Right cardiac atrium (tissue), 5 donors: ENCODE measurements around the gene BLOC1S5. TPM values are rescaled to one million over a fixed set of nuclear protein-coding genes. Genes with fewer than 3 reads are reported as not detected.
"Not testable (repeated sequence)": the region's sequence is repeated elsewhere in the genome, so short reads cannot be mapped to it uniquely, and the experiment has no call there.

Experiments
- ATAC-seq, 2 donors: fragments of 200-7000 bp; cut with Tn5 transposase; one replicate each; pipeline versions ENCODE4 v1.8.0 to v1.9.1; 2020; ENCODE audit warnings: moderate library complexity in 2 of 2, mild to moderate bottlenecking in 1 of 2
- DNase-seq, 3 donors: peaks; one replicate each; pipeline ENCODE4 v3.0.0-alpha.2; 2020
- H3K27ac ChIP-seq: one replicate; pipeline ENCODE4 v1.5.1; 2013; ENCODE audit warnings: mild to moderate bottlenecking, low read length, control low read depth, moderate library complexity
- H3K27me3 ChIP-seq: one replicate; pipeline ENCODE4 v1.6.1; 2013; ENCODE audit not compliant: control insufficient read depth, insufficient read depth
- H3K4me1 ChIP-seq: one replicate; pipeline ENCODE4 v1.6.1; 2013; ENCODE audit warnings: low read length; ENCODE audit not compliant: control insufficient read depth, insufficient read depth
- H3K4me3 ChIP-seq: one replicate; pipeline ENCODE4 v1.5.1; 2013; ENCODE audit warnings: low read length, control low read depth
- H3K9me3 ChIP-seq: one replicate; pipeline ENCODE4 v1.6.1; 2013; ENCODE audit warnings: low read length; ENCODE audit not compliant: control insufficient read depth
- WGBS: extraction: QIAGEN DNeasy Blood & Tissue Kit; methylation state at CpG from one replicate; pipeline ENCODE4 v1.1.7; 2013; 5-methylcytosine and 5-hydroxymethylcytosine counted together
- intact Hi-C, 4 donors: fragments of 100-400 bp; cut with DNase I; formaldehyde crosslinking; loops; one replicate each; pipeline versions ENCODE4 v1.11.0 to v1.14.0; 2022 to 2023
- polyA plus RNA-seq: library from polyadenylated mRNA; stranded (reverse); fragments of 200-250 nt; gene quantifications from one replicate; pipeline ENCODE4 v1.2.3, GENCODE V29; 2013
- total RNA-seq, 4 donors: library from RNA; stranded (reverse); fragmentation: NEBNext Ultra II Directional; extraction: Animal tissue kit (Norgen Biotek cat#: 25700); gene quantifications; one replicate each; pipeline ENCODE4 v1.2.1, GENCODE V29; 2021
- donor health status: healthy with polysubstance abuse.
- donor health status: DM: no; HTN: yes; CAD: no.
- donor health status: DM: no; HTN: no; CAD: no.
- donor health status: DM: no; HTN: yes; CAD: no; lungs with severe emphysema.
- donor health status: DM: yes; HTN: yes; CAD: no.

BLOC1S5 gene
- total and polyA plus RNA-seq, 5 donors: 6.1 to 10.9 (median 8.8) TPM

DNA sequence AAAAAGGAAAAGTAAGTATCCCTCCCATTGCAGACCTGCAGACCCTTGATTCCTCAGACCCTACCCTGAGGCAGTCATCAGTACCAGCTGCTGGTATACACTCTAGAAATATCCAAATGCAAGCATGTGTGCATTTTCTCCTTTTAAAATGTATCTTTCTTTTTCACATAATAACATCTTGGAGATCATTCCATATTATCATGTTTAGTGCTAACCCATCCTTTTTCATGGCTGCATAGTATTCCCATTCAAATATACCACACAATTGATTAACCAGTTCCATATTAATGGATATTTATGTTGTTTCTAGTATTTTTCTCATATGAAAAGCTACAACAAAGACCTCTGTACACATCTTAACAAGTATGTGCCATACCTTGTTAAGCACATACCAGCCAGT lies 70.8 kb downstream of the BLOC1S5 start:
- Histone ChIP-seq H3K4me1 (peaks cover 9% of the 10 kb centered on the region), H3K27me3 (no peaks in the 10 kb centered on the region), H3K9me3 (no peaks in the 10 kb centered on the region), H3K4me3 (no peak overlapping the region), H3K27ac (no peak overlapping the region)
- DNase-seq: no peak
- intact Hi-C loops: loop anchor here in 1 of 4 donors (5.0 kb wide), 1 partner anchor 271 kb away; no protein-coding TSS in a partner anchor
- no peak for ATAC-seq

DNA sequence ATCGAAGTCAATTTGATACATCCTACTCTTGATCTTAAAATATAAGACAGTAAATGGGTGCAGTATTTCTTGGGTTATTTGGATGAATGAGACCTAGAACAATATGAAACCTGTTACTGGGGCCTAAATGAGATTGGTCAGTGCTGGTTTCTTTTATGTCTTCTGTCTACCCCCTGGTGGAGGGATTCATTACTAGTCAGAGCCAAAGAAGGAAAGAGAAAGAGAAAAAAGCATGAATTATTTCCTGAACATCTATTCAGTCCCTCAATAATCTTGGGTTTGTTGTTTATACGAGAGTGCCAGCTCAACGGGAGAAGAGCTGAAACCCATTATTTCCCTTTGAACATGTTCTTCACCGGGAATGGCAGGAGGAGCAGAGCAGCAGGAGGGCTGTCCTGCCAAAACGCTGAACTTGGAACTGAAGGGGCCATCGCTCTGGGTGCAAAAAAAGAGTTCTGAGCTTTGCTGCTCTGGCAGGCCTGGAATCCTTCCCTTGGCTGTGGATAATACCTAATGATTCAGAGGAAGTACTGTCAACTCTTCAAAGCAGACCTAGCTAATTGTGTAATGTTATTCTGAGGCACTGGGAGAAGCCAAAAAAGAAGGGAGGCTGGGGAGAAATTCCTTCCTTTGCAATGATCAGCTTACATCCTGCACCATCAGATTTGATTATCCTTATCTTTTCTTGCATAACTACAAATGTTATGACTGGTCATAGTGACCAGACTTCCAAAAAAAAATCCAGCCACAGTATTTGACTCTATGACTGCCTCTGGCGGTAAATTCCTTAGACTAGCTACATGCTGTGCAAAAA lies 72.0 kb downstream of the BLOC1S5 start:
- H3K9me3 ChIP-seq: no peaks in the 10 kb centered on the region
- peak overlapping the region; percentile 64 for H3K27ac ChIP-seq
- H3K4me3 ChIP-seq: no peak overlapping the region
- intact Hi-C loops: loop anchor here in 1 of 4 donors (5.0 kb wide), 1 partner anchor 270 kb away; no protein-coding TSS in a partner anchor
- H3K4me1 ChIP-seq: peaks cover 9% of the 10 kb centered on the region
- DNase-seq (peak in 2 of 3 donors; percentile 61 to 68), ATAC-seq (peak; percentile 84 to 93)
- 27% methylated on average over 7 of the region's 7 CpGs for WGBS
- H3K27me3 ChIP-seq: no peaks in the 10 kb centered on the region

DNA sequence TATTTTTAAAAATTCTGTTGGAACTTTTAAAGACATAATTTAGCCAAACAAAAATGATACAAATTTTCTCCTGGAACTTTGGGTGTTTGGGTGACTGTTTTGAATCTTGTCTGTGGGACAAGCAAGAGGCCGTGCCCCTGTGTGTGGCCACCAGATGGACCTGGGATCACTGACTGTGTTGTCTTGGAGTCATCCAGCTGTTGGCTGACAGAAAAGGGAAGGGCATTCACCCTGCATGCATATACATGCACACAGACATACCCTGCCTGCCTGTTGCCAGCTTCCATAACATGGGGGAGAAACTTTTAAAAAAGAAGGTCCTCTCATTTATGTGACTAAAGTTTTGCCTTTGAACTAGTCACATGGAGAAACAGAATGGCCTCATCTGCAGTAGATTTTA lies 72.7 kb downstream of the BLOC1S5 start:
- H3K27ac ChIP-seq: no peak overlapping the region
- intact Hi-C loops: loop anchor here in 1 of 4 donors (5.0 kb wide), 1 partner anchor 269 kb away; no protein-coding TSS in a partner anchor

DNA sequence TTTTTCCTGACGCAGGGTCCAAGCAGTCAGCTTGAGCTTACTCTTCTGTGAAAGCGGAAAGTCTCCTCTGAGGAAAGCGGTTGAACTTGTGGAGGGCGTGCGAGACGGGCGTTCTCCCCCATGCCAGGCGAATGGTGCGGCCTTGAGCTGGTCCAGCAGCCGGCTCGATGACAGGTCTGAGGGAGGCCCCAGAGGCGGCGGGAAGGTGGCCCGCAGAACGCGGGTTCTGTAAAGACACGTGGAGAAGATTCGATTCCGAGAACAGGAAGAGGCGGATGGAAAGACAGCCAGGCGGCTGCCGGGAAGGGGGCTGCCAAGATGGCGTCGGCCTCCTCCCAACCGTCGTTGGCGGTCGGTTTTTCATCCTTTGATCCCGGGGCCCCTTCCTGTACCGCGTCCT lies 78.0 kb downstream of the BLOC1S5 start:
- Histone ChIP-seq H3K4me3 (no peak overlapping the region), H3K4me1 (no peaks in the 10 kb centered on the region), H3K9me3 (no peaks in the 10 kb centered on the region), H3K27me3 (no peaks in the 10 kb centered on the region), H3K27ac (no peak overlapping the region)
- DNase-seq (peak in 1 of 3 donors; percentile 44), ATAC-seq (no peak)
- 93% methylated on average over 31 of the region's 31 CpGs for WGBS
- intact Hi-C loops: no loop called here

More for the DNA sequence above, 72.7 kb downstream of the BLOC1S5 start:
- H3K4me1 ChIP-seq: peaks cover 7% of the 10 kb centered on the region
- H3K9me3 ChIP-seq: no peaks in the 10 kb centered on the region
- DNase-seq: no peak
- H3K4me3 ChIP-seq: no peak overlapping the region
- H3K27me3 ChIP-seq: no peaks in the 10 kb centered on the region
- 96% methylated on average over 1 of the region's 1 CpG for WGBS
- ATAC-seq: no peak

DNA sequence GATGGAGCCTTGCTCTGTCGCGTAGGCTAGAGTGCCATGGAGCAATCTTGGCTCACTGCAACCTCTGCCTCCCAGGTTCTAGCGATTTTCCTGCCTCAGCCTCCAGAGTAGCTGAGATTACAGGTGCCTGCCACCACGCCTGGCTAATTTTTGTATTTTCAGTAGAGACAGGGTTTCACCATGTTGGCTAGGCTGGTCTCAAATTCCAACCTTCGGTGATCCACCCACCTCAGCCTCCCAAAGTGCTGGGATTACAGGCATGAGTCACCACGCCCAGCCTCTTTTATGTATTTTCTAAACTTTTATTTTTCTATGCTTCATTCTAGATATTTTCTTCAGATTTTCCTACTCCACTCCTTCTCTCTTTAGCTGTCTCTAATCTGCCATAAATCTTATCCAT lies 80.2 kb downstream of the BLOC1S5 start:
- H3K4me3 ChIP-seq, ATAC-seq, H3K9me3 ChIP-seq, H3K4me1 ChIP-seq, H3K27ac ChIP-seq, H3K27me3 ChIP-seq, DNase-seq, intact Hi-C loops: not testable (repeated sequence)
- 77% methylated on average over 6 of the region's 6 CpGs for WGBS

DNA sequence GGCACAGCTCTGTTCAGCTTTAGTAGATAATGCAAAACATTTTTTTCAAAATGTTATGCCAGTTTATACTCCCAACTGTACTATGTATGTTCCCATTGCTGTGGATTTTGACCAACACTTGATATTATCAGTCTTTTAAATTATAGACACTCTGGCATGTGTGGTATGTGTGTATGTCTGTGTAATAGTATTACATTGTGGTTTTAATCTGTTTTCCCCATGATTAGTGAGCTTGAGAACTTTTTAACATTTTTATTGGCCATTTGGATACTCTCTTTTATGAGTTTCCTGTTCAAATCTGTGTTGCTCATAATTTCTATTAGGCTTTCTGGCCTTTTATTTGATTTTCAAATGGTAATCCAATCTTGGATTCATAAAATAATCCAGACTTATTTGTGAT lies 84.4 kb downstream of the BLOC1S5 start:
- intact Hi-C loops: no loop called here
- Histone ChIP-seq H3K27me3 (no peaks in the 10 kb centered on the region), H3K9me3 (no peaks in the 10 kb centered on the region), H3K27ac (no peak overlapping the region), H3K4me1 (peaks cover 10% of the 10 kb centered on the region), H3K4me3 (no peak overlapping the region)
- DNase-seq (no peak), ATAC-seq (no peak)

DNA sequence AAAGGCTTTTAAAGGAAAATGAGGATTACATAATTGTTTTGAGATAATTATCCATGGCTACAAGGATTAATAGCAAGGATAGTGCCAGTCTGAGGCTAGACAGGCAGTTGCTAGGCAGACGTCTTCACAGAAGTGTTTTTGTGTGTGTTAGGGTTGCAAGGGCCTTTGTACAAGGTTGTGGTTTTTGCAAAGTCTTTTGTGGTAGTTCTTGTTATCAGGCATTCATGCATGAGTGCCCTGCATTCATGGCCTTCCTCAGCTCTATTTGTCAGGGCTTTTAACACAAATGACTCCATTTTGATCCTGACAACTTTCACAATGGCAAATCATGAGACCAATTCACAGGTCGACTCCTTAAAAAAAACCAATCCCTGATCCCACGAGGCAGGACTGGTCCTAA lies 85.5 kb downstream of the BLOC1S5 start:
- Histone ChIP-seq H3K4me3 (no peak overlapping the region), H3K4me1 (peaks cover 14% of the 10 kb centered on the region), H3K9me3 (no peaks in the 10 kb centered on the region), H3K27me3 (no peaks in the 10 kb centered on the region), H3K27ac (no peak overlapping the region)
- no peak for DNase-seq
- intact Hi-C loops: no loop called here
- 86% methylated on average over 3 of the region's 3 CpGs for whole genome bisulfite sequencing
- no peak for ATAC-seq

DNA sequence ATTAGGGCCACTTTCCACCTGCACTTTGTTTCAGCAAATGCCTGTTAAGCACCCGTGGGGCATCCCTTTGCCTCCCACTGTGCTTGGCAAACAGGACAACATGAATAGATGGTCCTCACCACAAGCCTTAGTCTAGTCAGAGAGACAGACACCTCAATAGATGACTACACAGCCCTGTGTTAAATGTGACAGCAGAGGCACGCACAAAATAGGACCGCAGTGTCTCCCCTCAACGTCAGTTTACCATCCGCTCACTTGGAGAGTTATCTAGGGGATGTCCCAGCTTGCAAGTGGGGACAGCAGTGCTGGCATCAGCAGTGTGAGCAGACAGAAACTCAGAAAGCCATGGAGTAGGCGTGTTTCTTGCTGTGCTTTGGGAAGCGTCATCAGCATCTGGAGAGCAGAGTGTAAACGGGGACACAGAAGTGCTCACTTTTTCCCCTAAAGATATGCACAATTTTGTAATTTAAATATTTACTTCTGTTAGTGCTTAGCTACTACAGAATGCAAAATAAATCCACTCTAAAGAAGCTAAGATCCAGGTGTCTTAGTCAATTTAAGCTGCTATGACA lies 87.6 kb downstream of the BLOC1S5 start:
- 80% methylated on average over 8 of the region's 8 CpGs for WGBS
- intact Hi-C loops: no loop called here
- no peaks in the 10 kb centered on the region for H3K9me3 ChIP-seq

DNA sequence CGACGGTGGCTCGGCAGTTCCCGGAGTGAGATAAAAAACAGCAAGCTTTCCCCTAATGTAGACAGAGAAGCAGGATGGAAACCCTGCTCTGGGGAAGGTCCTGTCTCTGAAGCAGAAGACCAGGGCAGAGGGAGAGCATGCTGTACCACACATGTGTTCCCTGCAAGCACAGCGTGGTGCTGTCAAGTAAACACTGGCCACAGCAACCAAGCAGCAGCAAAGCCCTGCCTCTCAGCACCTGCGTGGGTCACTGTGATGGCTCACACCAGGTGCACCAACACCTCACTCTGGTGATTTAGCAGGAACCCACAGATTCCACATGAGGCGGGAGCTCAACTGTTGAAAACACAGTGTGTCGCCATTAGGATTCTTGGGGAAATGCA lies 88.4 kb downstream of the BLOC1S5 start:
- 17% methylated on average over 8 of the region's 8 CpGs for WGBS
- DNase-seq: peak in 2 of 3 donors; percentile 35 to 74
- intact Hi-C loops: loop anchor here in 1 of 4 donors (2.0 kb wide), 1 partner anchor 63 kb away; no protein-coding TSS in a partner anchor
- no peaks in the 10 kb centered on the region for H3K27me3 ChIP-seq
- peak overlapping the region; percentile 66 for H3K27ac ChIP-seq
- H3K4me3 ChIP-seq: peak overlapping the region; percentile 4
- ATAC-seq: peak; percentile 67 to 76
- H3K4me1 ChIP-seq: peaks cover 14% of the 10 kb centered on the region
- no peaks in the 10 kb centered on the region for H3K9me3 ChIP-seq

More for the DNA sequence above, 87.6 kb downstream of the BLOC1S5 start:
- Histone ChIP-seq H3K4me3 (no peak overlapping the region), H3K27me3 (no peaks in the 10 kb centered on the region), H3K4me1 (peaks cover 14% of the 10 kb centered on the region), H3K27ac (no peak overlapping the region)
- DNase-seq (peak in 1 of 3 donors; percentile 49), ATAC-seq (no peak)

DNA sequence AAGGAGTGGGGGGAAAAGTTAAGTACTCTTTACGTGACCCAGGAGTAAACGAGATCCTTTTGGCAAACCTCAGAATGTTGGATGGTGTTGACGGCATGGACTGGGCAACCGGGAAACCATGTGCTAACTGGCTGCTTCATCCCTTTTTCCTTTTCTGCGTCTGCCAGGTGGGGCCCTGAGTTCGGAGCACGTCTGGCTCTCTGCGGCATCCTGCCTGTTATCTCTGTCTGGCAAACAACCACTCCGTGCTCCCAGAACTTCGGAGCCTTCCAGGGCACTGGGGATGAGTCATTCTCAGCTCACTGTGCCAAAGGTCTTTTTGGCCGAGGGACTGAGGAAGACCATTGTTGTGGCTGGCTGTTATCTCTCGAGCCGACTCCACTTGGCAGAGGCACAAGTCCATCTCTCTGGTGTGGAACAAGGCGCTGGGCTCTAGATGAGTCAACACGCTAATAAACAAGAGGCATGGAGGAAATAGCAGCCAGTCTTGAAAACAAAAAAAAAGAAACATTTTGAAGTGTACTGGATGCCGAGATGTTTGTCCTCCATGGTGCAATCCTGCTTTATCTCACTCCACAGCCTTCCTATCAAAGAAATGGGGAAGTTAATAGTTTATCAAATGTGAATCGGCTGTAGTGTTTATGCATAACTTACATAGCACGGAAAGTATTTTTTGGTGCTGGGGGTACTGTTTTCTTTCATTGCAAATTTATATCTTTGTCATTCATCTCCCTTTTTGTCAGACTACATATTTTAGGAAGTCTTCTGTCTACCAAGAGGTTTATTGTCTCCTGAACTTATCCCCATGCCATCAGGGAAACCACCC lies 89.0 kb downstream of the BLOC1S5 start:
- ATAC-seq (peak; percentile 98), DNase-seq (peak; percentile 89 to 95 (median 91))
- Histone ChIP-seq H3K4me1 (peaks cover 14% of the 10 kb centered on the region), H3K27ac (peak overlapping the region; percentile 66), H3K27me3 (no peaks in the 10 kb centered on the region), H3K4me3 (peak overlapping the region; percentile 4), H3K9me3 (no peaks in the 10 kb centered on the region)
- intact Hi-C loops: loop anchor here in 1 of 4 donors (2.0 kb wide), 1 partner anchor 62 kb away; no protein-coding TSS in a partner anchor
- WGBS: 2% methylated on average over 18 of the region's 18 CpGs
